Body of pancreas (tissue), 4 donors: Measurements from ENCODE around the gene RUNX2.
"Not testable (repeated sequence)": the region's sequence is repeated elsewhere in the genome, so short reads cannot be mapped to it uniquely, and the experiment has no call there.

Source experiments
- POLR2A ChIP-seq, 3 donors: fragments of 450-650 bp; IDR thresholded peaks; one replicate each; pipeline ENCODE4 v1.6.1; 2016; ENCODE audit warnings: antibody characterized with exemption in 3 of 3, mild to moderate bottlenecking in 2 of 3
- TF ChIP-seq, protein P1 (sequence below), 7 experiments: fragments of 450-650 bp in 4 of 7; fragments of 200-600 bp in 3 of 7; sonication (generic) in 3 of 7; IDR thresholded peaks; one replicate each; pipeline ENCODE4 v1.5.1; 2016 to 2019; ENCODE audit warnings: antibody characterized with exemption in 7 of 7

DNA sequence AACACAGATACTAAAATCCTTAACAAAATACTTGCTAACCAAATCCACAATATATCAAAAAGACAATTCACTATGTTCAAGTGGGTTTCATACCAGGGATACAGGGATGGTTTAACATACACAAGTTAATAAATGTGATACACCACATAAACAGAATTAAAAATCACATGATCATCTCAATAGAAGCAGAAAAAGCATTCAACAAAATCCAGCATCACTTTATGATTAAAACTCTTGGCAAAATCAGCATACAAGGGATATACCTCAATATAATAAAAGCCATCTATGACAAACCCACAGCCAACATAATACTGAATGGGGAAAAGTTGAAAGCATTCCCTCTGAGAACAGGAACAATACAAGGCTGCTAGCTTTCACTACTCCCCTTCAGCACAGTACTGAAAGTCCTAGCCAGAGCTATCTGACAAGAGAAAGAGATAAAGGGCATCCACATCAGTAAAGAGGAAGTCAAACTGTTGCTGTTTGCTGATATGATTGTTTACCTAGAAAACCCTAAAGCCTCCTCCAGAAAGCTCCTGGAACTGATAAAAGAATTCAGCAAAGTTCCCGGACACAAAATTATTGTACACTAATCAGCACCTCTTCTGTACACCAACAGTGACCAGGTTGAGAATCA is 33.9 kb upstream of the RUNX2 start:
- TF ChIP-seq POLR2A (IDR thresholded peaks at IDR 0.05) = not testable (repeated sequence)
- TF ChIP-seq, protein P1, sequence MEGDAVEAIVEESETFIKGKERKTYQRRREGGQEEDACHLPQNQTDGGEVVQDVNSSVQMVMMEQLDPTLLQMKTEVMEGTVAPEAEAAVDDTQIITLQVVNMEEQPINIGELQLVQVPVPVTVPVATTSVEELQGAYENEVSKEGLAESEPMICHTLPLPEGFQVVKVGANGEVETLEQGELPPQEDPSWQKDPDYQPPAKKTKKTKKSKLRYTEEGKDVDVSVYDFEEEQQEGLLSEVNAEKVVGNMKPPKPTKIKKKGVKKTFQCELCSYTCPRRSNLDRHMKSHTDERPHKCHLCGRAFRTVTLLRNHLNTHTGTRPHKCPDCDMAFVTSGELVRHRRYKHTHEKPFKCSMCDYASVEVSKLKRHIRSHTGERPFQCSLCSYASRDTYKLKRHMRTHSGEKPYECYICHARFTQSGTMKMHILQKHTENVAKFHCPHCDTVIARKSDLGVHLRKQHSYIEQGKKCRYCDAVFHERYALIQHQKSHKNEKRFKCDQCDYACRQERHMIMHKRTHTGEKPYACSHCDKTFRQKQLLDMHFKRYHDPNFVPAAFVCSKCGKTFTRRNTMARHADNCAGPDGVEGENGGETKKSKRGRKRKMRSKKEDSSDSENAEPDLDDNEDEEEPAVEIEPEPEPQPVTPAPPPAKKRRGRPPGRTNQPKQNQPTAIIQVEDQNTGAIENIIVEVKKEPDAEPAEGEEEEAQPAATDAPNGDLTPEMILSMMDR (IDR thresholded peaks at IDR 0.05) = not testable (repeated sequence)
